Panc1 (cell line): ENCODE measurements around the gene VPS41.

Experiments used
- POLR2AphosphoS5 ChIP-seq: IDR thresholded peaks from 2 replicates; pipeline ENCODE4 v1.6.1; 2012; ENCODE audit warnings: mild to moderate bottlenecking, low read depth, low read length, moderate library complexity
- TCF7L2 ChIP-seq: IDR thresholded peaks from 2 replicates; pipeline ENCODE4 v1.6.1; 2011; ENCODE audit warnings: mild to moderate bottlenecking, low read depth, low read length, inconsistent platforms
- TF ChIP-seq, protein P1 (sequence below): fragments of 450-650 bp; IDR thresholded peaks from 2 replicates; pipeline ENCODE4 v1.5.1; 2017; ENCODE audit warnings: mild to moderate bottlenecking
- TF ChIP-seq, protein P2 (sequence below), 2 experiments: IDR thresholded peaks; 2 replicates each; pipeline ENCODE4 v1.6.1; 2011 to 2012; ENCODE audit warnings: low read depth in 2 of 2, control low read depth in 1 of 2, low read length in 1 of 2, mild to moderate bottlenecking in 1 of 2, moderate library complexity in 1 of 2; ENCODE audit not compliant: insufficient read depth in 1 of 2

DNA sequence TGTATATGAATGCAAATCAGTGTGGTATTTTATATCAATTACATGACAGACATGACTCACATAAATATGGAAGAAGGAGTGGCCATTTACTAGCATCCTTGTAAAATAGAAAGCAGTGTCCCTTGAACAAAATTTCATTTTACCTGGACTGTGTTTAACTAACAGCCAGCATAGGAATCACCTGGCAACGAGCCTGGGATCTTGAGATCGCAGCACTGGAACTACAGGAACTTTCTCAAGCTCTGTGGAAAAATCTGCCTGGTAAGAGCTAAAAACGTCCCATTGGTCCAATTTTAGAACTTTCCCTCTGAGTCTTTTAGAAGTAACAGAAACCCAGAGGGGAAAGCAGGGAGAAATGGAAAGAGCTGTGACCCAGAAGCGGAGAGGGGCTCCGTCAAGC, 208.9 kb downstream of the VPS41 start:
- TF ChIP-seq, protein P1, sequence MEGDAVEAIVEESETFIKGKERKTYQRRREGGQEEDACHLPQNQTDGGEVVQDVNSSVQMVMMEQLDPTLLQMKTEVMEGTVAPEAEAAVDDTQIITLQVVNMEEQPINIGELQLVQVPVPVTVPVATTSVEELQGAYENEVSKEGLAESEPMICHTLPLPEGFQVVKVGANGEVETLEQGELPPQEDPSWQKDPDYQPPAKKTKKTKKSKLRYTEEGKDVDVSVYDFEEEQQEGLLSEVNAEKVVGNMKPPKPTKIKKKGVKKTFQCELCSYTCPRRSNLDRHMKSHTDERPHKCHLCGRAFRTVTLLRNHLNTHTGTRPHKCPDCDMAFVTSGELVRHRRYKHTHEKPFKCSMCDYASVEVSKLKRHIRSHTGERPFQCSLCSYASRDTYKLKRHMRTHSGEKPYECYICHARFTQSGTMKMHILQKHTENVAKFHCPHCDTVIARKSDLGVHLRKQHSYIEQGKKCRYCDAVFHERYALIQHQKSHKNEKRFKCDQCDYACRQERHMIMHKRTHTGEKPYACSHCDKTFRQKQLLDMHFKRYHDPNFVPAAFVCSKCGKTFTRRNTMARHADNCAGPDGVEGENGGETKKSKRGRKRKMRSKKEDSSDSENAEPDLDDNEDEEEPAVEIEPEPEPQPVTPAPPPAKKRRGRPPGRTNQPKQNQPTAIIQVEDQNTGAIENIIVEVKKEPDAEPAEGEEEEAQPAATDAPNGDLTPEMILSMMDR = no peak
- TF ChIP-seq POLR2AphosphoS5 = no peak
- TF ChIP-seq, protein P2, sequence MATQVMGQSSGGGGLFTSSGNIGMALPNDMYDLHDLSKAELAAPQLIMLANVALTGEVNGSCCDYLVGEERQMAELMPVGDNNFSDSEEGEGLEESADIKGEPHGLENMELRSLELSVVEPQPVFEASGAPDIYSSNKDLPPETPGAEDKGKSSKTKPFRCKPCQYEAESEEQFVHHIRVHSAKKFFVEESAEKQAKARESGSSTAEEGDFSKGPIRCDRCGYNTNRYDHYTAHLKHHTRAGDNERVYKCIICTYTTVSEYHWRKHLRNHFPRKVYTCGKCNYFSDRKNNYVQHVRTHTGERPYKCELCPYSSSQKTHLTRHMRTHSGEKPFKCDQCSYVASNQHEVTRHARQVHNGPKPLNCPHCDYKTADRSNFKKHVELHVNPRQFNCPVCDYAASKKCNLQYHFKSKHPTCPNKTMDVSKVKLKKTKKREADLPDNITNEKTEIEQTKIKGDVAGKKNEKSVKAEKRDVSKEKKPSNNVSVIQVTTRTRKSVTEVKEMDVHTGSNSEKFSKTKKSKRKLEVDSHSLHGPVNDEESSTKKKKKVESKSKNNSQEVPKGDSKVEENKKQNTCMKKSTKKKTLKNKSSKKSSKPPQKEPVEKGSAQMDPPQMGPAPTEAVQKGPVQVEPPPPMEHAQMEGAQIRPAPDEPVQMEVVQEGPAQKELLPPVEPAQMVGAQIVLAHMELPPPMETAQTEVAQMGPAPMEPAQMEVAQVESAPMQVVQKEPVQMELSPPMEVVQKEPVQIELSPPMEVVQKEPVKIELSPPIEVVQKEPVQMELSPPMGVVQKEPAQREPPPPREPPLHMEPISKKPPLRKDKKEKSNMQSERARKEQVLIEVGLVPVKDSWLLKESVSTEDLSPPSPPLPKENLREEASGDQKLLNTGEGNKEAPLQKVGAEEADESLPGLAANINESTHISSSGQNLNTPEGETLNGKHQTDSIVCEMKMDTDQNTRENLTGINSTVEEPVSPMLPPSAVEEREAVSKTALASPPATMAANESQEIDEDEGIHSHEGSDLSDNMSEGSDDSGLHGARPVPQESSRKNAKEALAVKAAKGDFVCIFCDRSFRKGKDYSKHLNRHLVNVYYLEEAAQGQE (IDR thresholded peaks at IDR 0.05; ENCODE audit: insufficient read depth in 1 of 2, low read depth in 2 of 2, low read length in 1 of 2) = no peak
- TF ChIP-seq TCF7L2 = no peak
